Liver (tissue), 3 donors: ENCODE results near the gene INPP4A.

Experiments
- EGR1 ChIP-seq, 2 donors: IDR thresholded peaks; 2 replicates each; pipeline ENCODE4 v1.6.1; 2016 to 2018; ENCODE audit warnings: antibody characterized with exemption in 2 of 2, low read depth in 2 of 2
- GABPA ChIP-seq, 2 donors: IDR thresholded peaks in 1 of 2; conservative IDR thresholded peaks in 1 of 2; 2 replicates each; pipeline ENCODE4 v1.6.1; 2016; ENCODE audit warnings: antibody characterized with exemption in 2 of 2, mild to moderate bottlenecking in 1 of 2, moderate library complexity in 1 of 2
- HNF4A ChIP-seq, 2 donors: conservative IDR thresholded peaks; 2 replicates each; pipeline ENCODE4 v1.6.1; 2016; ENCODE audit warnings: antibody characterized with exemption in 2 of 2, mild to moderate bottlenecking in 2 of 2
- JUND ChIP-seq, 2 donors: IDR thresholded peaks; 2 replicates each; pipeline ENCODE4 v1.6.1; 2016; ENCODE audit warnings: antibody characterized with exemption in 2 of 2
- RAD21 ChIP-seq, 2 donors: IDR thresholded peaks; 2 replicates each; pipeline ENCODE4 v1.6.1; 2016; ENCODE audit warnings: antibody characterized with exemption in 2 of 2, mild to moderate bottlenecking in 2 of 2
- RXRA ChIP-seq, 2 donors: IDR thresholded peaks; 2 replicates each; pipeline ENCODE4 v1.6.1; 2017 to 2018; ENCODE audit warnings: antibody characterized with exemption in 2 of 2, mild to moderate bottlenecking in 1 of 2
- SP1 ChIP-seq: IDR thresholded peaks from 2 replicates; pipeline ENCODE4 v1.6.1; 2018; ENCODE audit warnings: antibody characterized with exemption, mild to moderate bottlenecking
- YY1 ChIP-seq: IDR thresholded peaks from 2 replicates; pipeline ENCODE4 v1.6.1; 2016; ENCODE audit warnings: antibody characterized with exemption, mild to moderate bottlenecking
- TF ChIP-seq, protein P1 (sequence below): fragments of 150-350 bp; IDR thresholded peaks from 2 replicates; pipeline ENCODE4 v1.5.1; 2017; ENCODE audit warnings: improper control_type of control experiment, low read depth, low read length; ENCODE audit not compliant: missing input control
- TF ChIP-seq, protein P2 (sequence below): IDR thresholded peaks from 2 replicates; pipeline ENCODE4 v1.6.1; 2016; ENCODE audit warnings: antibody characterized with exemption
- TF ChIP-seq, protein P3 (sequence below): IDR thresholded peaks from 2 replicates; pipeline ENCODE4 v1.6.1; 2016; ENCODE audit warnings: antibody characterized with exemption, mild to moderate bottlenecking
- TF ChIP-seq, protein P4 (sequence below): IDR thresholded peaks from 2 replicates; pipeline ENCODE4 v1.6.1; 2016; ENCODE audit warnings: antibody characterized with exemption
- TF ChIP-seq, protein P5 (sequence below): IDR thresholded peaks from 2 replicates; pipeline ENCODE4 v1.6.1; 2016; ENCODE audit warnings: antibody characterized with exemption
- donor health status: healthy.
- donor health status: healthy.

DNA sequence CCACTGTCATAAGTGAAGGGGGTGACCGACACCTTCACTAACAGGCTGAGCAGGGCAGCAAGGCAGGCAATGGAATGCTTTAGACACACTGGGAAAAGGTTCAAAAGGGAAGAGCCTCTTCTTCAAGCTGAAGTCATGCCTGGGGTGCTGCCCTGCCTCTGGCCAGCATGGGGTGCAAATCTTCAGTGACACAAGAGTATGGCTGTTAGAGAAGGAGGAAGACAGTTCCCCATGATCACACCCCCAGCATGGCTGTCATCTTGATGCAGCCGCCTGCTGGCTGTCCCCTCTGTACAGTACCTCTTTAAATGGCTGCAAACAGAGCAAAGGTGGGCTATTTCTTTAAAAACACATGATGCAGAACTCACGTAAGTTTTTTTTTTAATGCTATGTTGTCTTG is 71.9 kb downstream of the INPP4A start:
- TF ChIP-seq, protein P1, sequence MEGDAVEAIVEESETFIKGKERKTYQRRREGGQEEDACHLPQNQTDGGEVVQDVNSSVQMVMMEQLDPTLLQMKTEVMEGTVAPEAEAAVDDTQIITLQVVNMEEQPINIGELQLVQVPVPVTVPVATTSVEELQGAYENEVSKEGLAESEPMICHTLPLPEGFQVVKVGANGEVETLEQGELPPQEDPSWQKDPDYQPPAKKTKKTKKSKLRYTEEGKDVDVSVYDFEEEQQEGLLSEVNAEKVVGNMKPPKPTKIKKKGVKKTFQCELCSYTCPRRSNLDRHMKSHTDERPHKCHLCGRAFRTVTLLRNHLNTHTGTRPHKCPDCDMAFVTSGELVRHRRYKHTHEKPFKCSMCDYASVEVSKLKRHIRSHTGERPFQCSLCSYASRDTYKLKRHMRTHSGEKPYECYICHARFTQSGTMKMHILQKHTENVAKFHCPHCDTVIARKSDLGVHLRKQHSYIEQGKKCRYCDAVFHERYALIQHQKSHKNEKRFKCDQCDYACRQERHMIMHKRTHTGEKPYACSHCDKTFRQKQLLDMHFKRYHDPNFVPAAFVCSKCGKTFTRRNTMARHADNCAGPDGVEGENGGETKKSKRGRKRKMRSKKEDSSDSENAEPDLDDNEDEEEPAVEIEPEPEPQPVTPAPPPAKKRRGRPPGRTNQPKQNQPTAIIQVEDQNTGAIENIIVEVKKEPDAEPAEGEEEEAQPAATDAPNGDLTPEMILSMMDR: no peak
- TF ChIP-seq, protein P2, sequence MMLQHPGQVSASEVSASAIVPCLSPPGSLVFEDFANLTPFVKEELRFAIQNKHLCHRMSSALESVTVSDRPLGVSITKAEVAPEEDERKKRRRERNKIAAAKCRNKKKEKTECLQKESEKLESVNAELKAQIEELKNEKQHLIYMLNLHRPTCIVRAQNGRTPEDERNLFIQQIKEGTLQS: no peak
- no peak for TF ChIP-seq RAD21 (IDR thresholded peaks at IDR 0.05)
- TF ChIP-seq, protein P3, sequence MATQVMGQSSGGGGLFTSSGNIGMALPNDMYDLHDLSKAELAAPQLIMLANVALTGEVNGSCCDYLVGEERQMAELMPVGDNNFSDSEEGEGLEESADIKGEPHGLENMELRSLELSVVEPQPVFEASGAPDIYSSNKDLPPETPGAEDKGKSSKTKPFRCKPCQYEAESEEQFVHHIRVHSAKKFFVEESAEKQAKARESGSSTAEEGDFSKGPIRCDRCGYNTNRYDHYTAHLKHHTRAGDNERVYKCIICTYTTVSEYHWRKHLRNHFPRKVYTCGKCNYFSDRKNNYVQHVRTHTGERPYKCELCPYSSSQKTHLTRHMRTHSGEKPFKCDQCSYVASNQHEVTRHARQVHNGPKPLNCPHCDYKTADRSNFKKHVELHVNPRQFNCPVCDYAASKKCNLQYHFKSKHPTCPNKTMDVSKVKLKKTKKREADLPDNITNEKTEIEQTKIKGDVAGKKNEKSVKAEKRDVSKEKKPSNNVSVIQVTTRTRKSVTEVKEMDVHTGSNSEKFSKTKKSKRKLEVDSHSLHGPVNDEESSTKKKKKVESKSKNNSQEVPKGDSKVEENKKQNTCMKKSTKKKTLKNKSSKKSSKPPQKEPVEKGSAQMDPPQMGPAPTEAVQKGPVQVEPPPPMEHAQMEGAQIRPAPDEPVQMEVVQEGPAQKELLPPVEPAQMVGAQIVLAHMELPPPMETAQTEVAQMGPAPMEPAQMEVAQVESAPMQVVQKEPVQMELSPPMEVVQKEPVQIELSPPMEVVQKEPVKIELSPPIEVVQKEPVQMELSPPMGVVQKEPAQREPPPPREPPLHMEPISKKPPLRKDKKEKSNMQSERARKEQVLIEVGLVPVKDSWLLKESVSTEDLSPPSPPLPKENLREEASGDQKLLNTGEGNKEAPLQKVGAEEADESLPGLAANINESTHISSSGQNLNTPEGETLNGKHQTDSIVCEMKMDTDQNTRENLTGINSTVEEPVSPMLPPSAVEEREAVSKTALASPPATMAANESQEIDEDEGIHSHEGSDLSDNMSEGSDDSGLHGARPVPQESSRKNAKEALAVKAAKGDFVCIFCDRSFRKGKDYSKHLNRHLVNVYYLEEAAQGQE: no peak
- TF ChIP-seq HNF4A (conservative IDR thresholded peaks at IDR 0.05): no peak
- TF ChIP-seq SP1: no peak
- TF ChIP-seq RXRA (IDR thresholded peaks at IDR 0.05): no peak
- TF ChIP-seq, protein P4, sequence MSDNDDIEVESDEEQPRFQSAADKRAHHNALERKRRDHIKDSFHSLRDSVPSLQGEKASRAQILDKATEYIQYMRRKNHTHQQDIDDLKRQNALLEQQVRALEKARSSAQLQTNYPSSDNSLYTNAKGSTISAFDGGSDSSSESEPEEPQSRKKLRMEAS: no peak
- TF ChIP-seq, protein P5, sequence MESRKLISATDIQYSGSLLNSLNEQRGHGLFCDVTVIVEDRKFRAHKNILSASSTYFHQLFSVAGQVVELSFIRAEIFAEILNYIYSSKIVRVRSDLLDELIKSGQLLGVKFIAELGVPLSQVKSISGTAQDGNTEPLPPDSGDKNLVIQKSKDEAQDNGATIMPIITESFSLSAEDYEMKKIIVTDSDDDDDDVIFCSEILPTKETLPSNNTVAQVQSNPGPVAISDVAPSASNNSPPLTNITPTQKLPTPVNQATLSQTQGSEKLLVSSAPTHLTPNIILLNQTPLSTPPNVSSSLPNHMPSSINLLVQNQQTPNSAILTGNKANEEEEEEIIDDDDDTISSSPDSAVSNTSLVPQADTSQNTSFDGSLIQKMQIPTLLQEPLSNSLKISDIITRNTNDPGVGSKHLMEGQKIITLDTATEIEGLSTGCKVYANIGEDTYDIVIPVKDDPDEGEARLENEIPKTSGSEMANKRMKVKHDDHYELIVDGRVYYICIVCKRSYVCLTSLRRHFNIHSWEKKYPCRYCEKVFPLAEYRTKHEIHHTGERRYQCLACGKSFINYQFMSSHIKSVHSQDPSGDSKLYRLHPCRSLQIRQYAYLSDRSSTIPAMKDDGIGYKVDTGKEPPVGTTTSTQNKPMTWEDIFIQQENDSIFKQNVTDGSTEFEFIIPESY: no peak
- no peak for TF ChIP-seq JUND (IDR thresholded peaks at IDR 0.05)
- TF ChIP-seq YY1: no peak
- no peak for TF ChIP-seq GABPA (IDR thresholded peaks at IDR 0.05 in 1 of 2, conservative IDR thresholded peaks at IDR 0.05 in 1 of 2)
- TF ChIP-seq EGR1 (IDR thresholded peaks at IDR 0.05; ENCODE audit: low read depth in 2 of 2): no peak
